Heart left ventricle (tissue), 16 donors: Measurements from ENCODE around the gene SPDYE16. TPM values are rescaled to one million over a fixed set of nuclear protein-coding genes. Genes with fewer than 3 reads are reported as not detected.
A peak's percentile ranks its signal among the peaks of the same experiment; 100 is the strongest.
"Not testable (repeated sequence)": the region's sequence is repeated elsewhere in the genome, so short reads cannot be mapped to it uniquely, and the experiment has no call there.

Source experiments
- ATAC-seq, 4 donors: fragments of 200-7000 bp; cut with Tn5 transposase; one replicate each; pipeline ENCODE4 v1.9.1; 2020 to 2022; ENCODE audit warnings: moderate library complexity in 4 of 4, mild to moderate bottlenecking in 3 of 4, moderate number of reproducible peaks in 1 of 4
- DNase-seq, 5 donors: peaks; one replicate each; pipeline ENCODE4 v3.0.0-alpha.2; 2020
- H3K27ac ChIP-seq, 12 donors: fragments of 200-600 bp; sonication (generic) in 4 of 12; one replicate each; pipeline versions ENCODE4 v1.5.0 to v1.8.0; 2016 to 2022; ENCODE audit warnings: mild to moderate bottlenecking in 2 of 12
- H3K27me3 ChIP-seq, 9 donors: fragments of 200-600 bp; sonication (generic) in 2 of 9; one replicate each; pipeline versions ENCODE4 v1.5.1 to v1.8.0; 2016 to 2022; ENCODE audit warnings: mild to moderate bottlenecking in 3 of 9
- H3K36me3 ChIP-seq, 9 donors: fragments of 200-600 bp; sonication (generic) in 2 of 9; one replicate each; pipeline versions ENCODE4 v1.5.0 to v1.8.0; 2018 to 2022; ENCODE audit warnings: mild to moderate bottlenecking in 2 of 9
- H3K4me1 ChIP-seq, 12 donors: fragments of 200-600 bp; sonication (generic) in 4 of 12; one replicate each; pipeline versions ENCODE4 v1.5.0 to v1.8.0; 2016 to 2022; ENCODE audit warnings: mild to moderate bottlenecking in 3 of 12
- H3K4me3 ChIP-seq, 12 donors: fragments of 200-600 bp; sonication (generic) in 4 of 12; one replicate each; pipeline versions ENCODE4 v1.5.0 to v1.8.0; 2017 to 2022; ENCODE audit warnings: mild to moderate bottlenecking in 9 of 12, moderate library complexity in 4 of 12
- H3K9me3 ChIP-seq, 12 donors: fragments of 200-600 bp; sonication (generic) in 4 of 12; one replicate each; pipeline versions ENCODE4 v1.5.0 to v1.8.0; 2016 to 2022; ENCODE audit warnings: mild to moderate bottlenecking in 1 of 12
- POLR2A ChIP-seq, 2 donors: fragments of 450-650 bp; IDR thresholded peaks; one replicate each; pipeline ENCODE4 v1.6.1; 2017; ENCODE audit warnings: antibody characterized with exemption in 2 of 2, mild to moderate bottlenecking in 2 of 2, moderate library complexity in 2 of 2
- WGBS, 4 donors: extraction: QIAGEN DNeasy Blood & Tissue Kit in 2 of 4; methylation state at CpG; one replicate each; pipeline versions ENCODE4 v1.1.5 to v1.1.7; 2013 to 2018; 5-methylcytosine and 5-hydroxymethylcytosine counted together
- intact Hi-C, 10 donors: fragments of 100-400 bp; cut with DNase I; formaldehyde crosslinking; loops; one replicate each; pipeline versions ENCODE4 v1.11.1 to v1.14.2; 2022
- polyA plus RNA-seq, 2 donors: library from polyadenylated mRNA; stranded (reverse); fragments of 200-250 nt; gene quantifications; one replicate each; pipeline ENCODE4 v1.2.3, GENCODE V29; 2013
- total RNA-seq, 9 donors: library from RNA; depleted of rRNA in 2 of 9; stranded (reverse); fragments of >200 nt in 2 of 9; fragmentation: NEBNext Ultra II Directional in 3 of 9; extraction: Animal tissue kit (Norgen Biotek cat#: 25700) in 3 of 9; gene quantifications; one replicate each; pipeline versions ENCODE4 v1.1.0 to v1.2.4, GENCODE V29; 2016 to 2023
- TF ChIP-seq, protein P1 (sequence below), 12 donors: fragments of 200-600 bp; sonication (generic) in 4 of 12; IDR thresholded peaks; one replicate each; pipeline versions ENCODE4 v1.5.0 to v1.8.0; 2018 to 2022; ENCODE audit warnings: antibody characterized with exemption in 12 of 12, mild to moderate bottlenecking in 5 of 12
- donor health status: ischemic (EF 13 %, LVEDD 7.1; RV severe dilation, severe dysfunction).
- donor health status: healthy with polysubstance abuse.
- donor health status: DM: no; HTN: yes; CAD: no.
- donor health status: DM: no; HTN: no; CAD: no.
- donor health status: ischemic (EF 25% LVEDD 6.9; RV normal size, moderate dysfunction).
- donor health status: ischemic (EF 25% LVEDD 5.7; RV mildly dilated, moderate dysfunction).
- donor health status: healthy.
- donor health status: DM: yes; HTN: yes; CAD: no.
- donor health status: ischemic (EF 35%, LVEDD 5.7; RV mildly dilated, moderate dysfunction).
- donor health status: nonischemic (EF 11% LVEDD 7.7; RV severe dilation, severe dysfunction).
- donor health status: DM: yes; HTN: yes; CAD: no.
- donor health status: PGD.
- donor health status: ischemic (EF 29% LVEDD 5.4; RV normal size, mild dysfunction).
- donor health status: nonischemic (EF 23%, LVEDD 6.1; RV moderate dilation, normal function).

SPDYE16 gene
- total and polyA plus RNA-seq, 11 donors: 0.08 to 0.32 (median 0.20) TPM; not detected in 5

DNA sequence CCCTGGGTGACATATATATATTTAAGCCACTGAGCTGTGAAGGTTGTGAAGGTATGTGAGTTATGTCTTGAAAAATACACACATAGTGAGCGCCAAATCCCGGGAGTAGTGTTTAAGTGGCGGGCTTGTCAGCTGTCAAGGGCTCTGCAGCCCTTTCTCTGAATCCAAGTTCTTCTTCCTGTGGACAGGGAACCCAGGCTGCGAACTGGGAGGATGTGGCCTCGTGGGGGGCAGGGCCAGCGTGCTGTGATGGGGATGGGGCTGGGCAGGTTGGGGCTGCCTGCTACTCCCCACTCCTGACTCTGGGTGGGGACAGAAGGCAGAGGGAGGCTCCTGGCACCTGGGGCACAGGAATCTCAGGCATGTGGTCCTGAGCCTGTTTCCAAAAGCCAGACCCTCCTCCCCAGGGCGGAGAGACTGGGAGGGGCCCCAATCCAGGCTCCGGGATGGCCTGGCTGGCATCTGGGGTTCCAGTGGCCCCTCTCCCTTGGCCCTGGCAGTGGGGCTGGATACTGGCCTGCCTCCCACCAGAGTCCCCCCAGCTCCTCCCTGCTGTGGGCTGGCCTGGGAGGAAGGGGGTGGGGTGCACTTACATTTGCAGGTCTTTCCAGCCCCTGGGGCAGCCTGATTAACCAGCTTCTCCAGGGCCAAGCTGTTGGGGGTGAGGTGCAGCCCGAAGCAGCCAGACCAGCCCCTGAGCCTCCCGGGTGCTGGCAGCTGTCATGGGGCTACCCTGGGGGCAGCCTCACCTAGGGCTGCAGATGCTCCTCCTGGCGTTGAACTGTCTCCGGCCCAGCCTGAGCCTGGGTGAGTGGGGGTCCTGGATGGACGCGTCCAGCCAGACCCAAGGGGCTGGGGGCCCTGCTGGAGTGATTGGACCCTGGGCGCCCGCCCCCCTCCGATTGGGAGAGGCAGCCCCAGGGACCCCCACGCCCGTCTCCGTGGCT lies 32.9 kb downstream of the SPDYE16 start, which contains the start of gene UPK3B:
TSS of gene UPK3B (plus strand) at position 622 of the 947 bp plus-strand sequence. CDS start at position 723, 101 bp downstream.
- no peak for DNase-seq
- intact Hi-C loops: loop anchor here in 3 of 10 donors (10.0 kb wide), 1 partner anchor 485 kb away; no protein-coding TSS in a partner anchor
- 49 to 66% (median 55%) methylated on average over 9 to 20 of the region's 20 CpGs for WGBS, 4 donors

DNA sequence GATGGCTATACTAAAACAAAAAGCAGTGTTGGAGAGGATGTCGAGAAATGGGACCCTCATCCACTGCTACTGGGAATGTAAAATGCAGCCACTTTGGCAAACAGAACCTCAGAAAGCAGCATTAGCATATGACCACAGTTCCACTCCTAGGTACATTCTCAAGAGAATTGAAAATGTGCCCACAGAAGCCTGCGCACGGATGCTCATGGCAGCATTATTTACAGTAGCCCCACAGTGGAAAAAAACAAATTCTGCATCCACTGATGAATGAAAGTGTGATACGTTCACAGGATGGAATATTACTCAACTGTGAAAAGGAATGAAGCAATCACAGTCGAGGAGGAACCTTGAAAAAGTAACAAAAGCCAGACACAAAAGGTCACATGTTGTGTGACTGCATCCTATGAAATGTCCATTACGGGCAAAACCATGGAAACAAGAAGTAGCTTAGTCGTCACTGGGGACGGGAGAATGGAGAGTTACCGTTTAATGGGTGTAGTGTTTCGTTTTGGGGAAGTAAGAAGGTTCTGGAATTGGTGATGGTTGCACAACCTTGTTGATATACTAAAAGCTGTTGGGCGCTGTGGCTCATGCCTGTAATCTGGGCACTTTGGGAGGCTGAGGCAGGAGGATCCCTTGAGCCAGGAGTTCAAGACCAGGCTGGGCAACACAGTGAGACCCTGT lies 35.2 kb downstream of the SPDYE16 start:
- DNase-seq (no peak), ATAC-seq (no peak)
- no peaks in the 10 kb centered on the region for H3K9me3 ChIP-seq
- H3K4me1 ChIP-seq: peaks cover 0 to 4% (median under 1%) of the 10 kb centered on the region in 12 donors
- H3K4me3 ChIP-seq: no peak overlapping the region
- peaks cover 0 to 19% (median 11%) of the 10 kb centered on the region in 9 donors for H3K36me3 ChIP-seq
- H3K27me3 ChIP-seq: no peaks in the 10 kb centered on the region
- intact Hi-C loops: loop anchor here in 3 of 10 donors (10.0 kb wide), 1 partner anchor 487 kb away; no protein-coding TSS in a partner anchor
- TF ChIP-seq POLR2A (IDR thresholded peaks at IDR 0.05): no peak
- TF ChIP-seq, protein P1, sequence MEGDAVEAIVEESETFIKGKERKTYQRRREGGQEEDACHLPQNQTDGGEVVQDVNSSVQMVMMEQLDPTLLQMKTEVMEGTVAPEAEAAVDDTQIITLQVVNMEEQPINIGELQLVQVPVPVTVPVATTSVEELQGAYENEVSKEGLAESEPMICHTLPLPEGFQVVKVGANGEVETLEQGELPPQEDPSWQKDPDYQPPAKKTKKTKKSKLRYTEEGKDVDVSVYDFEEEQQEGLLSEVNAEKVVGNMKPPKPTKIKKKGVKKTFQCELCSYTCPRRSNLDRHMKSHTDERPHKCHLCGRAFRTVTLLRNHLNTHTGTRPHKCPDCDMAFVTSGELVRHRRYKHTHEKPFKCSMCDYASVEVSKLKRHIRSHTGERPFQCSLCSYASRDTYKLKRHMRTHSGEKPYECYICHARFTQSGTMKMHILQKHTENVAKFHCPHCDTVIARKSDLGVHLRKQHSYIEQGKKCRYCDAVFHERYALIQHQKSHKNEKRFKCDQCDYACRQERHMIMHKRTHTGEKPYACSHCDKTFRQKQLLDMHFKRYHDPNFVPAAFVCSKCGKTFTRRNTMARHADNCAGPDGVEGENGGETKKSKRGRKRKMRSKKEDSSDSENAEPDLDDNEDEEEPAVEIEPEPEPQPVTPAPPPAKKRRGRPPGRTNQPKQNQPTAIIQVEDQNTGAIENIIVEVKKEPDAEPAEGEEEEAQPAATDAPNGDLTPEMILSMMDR (IDR thresholded peaks at IDR 0.05): no peak
- peak overlapping the region in 1 of 12 donors; percentile 23 for H3K27ac ChIP-seq
- 88 to 90% (median 89%) methylated on average over 11 of the region's 11 CpGs for WGBS, 4 donors

More for the DNA sequence above, 32.9 kb downstream of the SPDYE16 start, which contains the start of gene UPK3B:
- no peak within 1 kb of the TSS for H3K4me3 ChIP-seq
- TF ChIP-seq, protein P1 (IDR thresholded peaks at IDR 0.05): no peak
- no peak for TF ChIP-seq POLR2A (IDR thresholded peaks at IDR 0.05)
- peaks cover 0 to 10% (median 4%) of the 10 kb centered on the region in 12 donors for H3K4me1 ChIP-seq
- H3K9me3 ChIP-seq: no peaks in the 10 kb centered on the region
- peaks cover 0 to 14% (median 9%) of the 10 kb centered on the region in 9 donors for H3K36me3 ChIP-seq
- H3K27me3 ChIP-seq: no peaks in the 10 kb centered on the region
- no peak for ATAC-seq
- H3K27ac ChIP-seq: no peak within 1 kb of the TSS

DNA sequence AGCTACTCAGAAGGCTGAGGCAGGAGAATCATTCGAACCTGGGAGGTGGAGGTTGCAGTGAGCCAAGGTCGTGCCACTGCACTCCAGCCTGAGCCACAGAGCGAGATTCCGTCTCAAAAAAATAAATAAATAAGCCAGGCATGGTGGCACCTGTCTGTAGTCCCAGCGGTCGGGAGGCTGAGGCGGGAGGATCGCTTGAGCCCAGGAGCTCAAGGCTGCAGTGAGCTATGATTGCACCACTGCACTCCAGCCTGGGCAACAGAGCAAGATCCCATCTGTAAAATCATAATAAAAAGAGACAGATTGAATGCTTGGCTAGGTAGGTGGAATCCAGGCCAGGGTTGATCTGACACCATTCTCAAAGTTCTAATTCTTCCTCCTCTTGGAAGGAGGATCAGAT lies 36.5 kb downstream of the SPDYE16 start:
- peaks cover 0 to 25% (median 17%) of the 10 kb centered on the region in 9 donors for H3K36me3 ChIP-seq
- H3K27ac ChIP-seq, H3K9me3 ChIP-seq, H3K27me3 ChIP-seq, ATAC-seq, H3K4me3 ChIP-seq, H3K4me1 ChIP-seq: not testable (repeated sequence)
- intact Hi-C loops: loop anchor here in 3 of 10 donors (10.0 kb wide), 1 partner anchor 488 kb away; no protein-coding TSS in a partner anchor
- 95 to 99% (median 96%) methylated on average over 8 of the region's 8 CpGs for WGBS, 4 donors
- DNase-seq: peak in 2 of 5 donors; percentile 9 to 19

DNA sequence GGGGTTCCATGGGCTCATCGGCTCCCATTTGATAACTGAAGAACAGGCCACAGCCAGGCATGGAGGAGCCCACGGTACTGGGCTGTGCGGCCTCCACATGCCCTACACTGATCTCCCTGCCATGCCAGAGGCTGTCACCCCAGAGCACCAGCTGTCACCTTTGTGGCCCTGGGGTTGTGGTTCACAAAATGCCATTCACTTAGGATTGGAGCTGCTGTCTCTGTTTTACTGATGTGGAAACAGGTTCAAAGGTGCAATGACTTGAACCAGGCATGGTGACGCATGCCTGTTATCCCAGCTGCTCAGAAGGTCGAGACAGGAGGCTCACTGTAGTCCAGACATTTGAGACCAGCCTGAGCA lies 37.0 kb downstream of the SPDYE16 start:
- Histone ChIP-seq H3K36me3 (peaks cover 0 to 26% (median 17%) of the 10 kb centered on the region in 9 donors), H3K4me3 (no peak overlapping the region), H3K4me1 (peaks cover 0 to 4% (median 0%) of the 10 kb centered on the region in 12 donors), H3K9me3 (no peaks in the 10 kb centered on the region), H3K27me3 (no peaks in the 10 kb centered on the region), H3K27ac (no peak overlapping the region)
- TF ChIP-seq POLR2A (IDR thresholded peaks at IDR 0.05): no peak
- TF ChIP-seq, protein P1 (IDR thresholded peaks at IDR 0.05): no peak
- WGBS, 4 donors: 78 to 100% (median 83%) methylated on average over 2 to 5 of the region's 5 CpGs
- intact Hi-C loops: loop anchor here in 3 of 10 donors (10.0 kb wide), 1 partner anchor 489 kb away; no protein-coding TSS in a partner anchor
- no peak for ATAC-seq
- DNase-seq: peak in 2 of 5 donors; percentile 5 to 14
